ENCODE measurements around the gene DIP2C. TPM values are rescaled to one million over a fixed set of nuclear protein-coding genes. Genes with fewer than 3 reads are reported as not detected.
"Not testable (repeated sequence)": the region's sequence is repeated elsewhere in the genome, so short reads cannot be mapped to it uniquely, and the experiment has no call there.

The DIP2C gene
- total RNA-seq, 1 donor from 2014 or later: 1.6 TPM

DNA sequence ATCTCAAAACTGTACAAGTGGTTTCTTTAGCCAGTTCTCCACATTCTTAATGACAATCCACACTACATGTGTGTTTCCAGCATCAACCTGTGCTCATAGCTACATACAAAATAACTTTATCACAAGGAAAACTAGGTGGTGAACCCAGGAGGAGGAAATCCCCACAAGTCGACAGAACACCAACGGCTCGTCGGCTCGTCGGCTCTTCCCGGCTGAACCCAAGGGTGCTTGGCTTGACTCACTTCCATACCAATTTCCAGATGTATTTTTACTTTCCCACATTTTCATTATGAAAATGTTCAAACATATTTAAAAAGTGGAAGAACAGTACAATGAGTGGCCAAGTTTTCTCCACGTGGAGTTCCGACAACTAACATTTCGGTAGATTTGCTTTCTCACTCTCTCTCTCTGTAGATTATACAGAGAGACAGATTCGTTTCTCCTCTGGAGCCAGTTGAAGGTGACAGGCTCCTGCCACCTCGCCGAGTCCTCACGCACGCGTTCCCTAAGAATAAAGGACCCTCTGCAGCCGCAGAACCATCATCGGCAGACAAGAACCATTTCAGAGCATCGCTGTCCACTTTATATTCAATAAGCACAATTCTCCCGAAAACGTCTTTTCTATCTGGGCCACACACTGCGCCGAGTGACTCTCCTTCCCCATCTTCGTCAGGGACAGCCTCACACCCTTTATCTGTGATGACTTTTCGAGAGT lies 53.3 kb downstream of the DIP2C start:
- no peak overlapping the region for H3K4me3 Mint-ChIP-seq
- DNase-seq (ENCODE audit: low spot score): no peak
- intact Hi-C loops (cut with micrococcal nuclease): no loop called here
- peaks cover 13% of the 10 kb centered on the region for H3K27me3 Mint-ChIP-seq (ENCODE audit: insufficient read depth)
- H3K4me1 Mint-ChIP-seq (ENCODE audit: low read depth): no peaks in the 10 kb centered on the region
- H3K36me3 Mint-ChIP-seq (ENCODE audit: low read depth): no peaks in the 10 kb centered on the region
- no peak overlapping the region for H3K27ac Mint-ChIP-seq
- H3K9me3 Mint-ChIP-seq: no peaks in the 10 kb centered on the region

GRCh38 chr10:635088-635861 lies 54.2 kb downstream of the DIP2C start:
- Mint-ChIP-seq H3K27me3 (ENCODE audit: insufficient read depth) (peaks cover 15% of the 10 kb centered on the region), H3K27ac (no peak overlapping the region), H3K4me3 (no peak overlapping the region), H3K9me3 (no peaks in the 10 kb centered on the region), H3K4me1 (ENCODE audit: low read depth) (no peaks in the 10 kb centered on the region), H3K36me3 (ENCODE audit: low read depth) (no peaks in the 10 kb centered on the region)
- intact Hi-C loops (cut with micrococcal nuclease): no loop called here
- no peak for DNase-seq (ENCODE audit: low spot score)

DNA sequence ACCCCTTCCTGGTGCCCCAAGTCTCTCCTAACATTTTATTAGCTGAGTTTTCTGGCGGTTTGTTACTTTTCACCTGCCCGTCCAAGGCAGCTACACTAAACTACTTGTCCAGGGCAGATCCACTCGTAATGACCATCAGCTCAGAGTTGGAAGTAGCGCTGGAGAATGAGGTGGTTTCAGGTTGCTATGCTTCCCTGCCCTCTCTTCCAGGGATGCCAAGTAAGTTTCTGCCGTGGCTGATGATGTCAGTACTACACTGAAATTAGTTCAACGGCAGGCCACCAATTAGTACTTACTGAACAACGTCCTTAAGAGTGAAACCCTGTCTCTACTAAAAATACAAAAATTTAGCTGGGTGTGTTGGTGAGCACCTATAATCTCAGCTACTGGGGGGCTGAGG lies 55.2 kb downstream of the DIP2C start:
- no peak for DNase-seq (ENCODE audit: low spot score)
- no peaks in the 10 kb centered on the region for H3K4me1 Mint-ChIP-seq (ENCODE audit: low read depth)
- H3K27me3 Mint-ChIP-seq (ENCODE audit: insufficient read depth): peaks cover 15% of the 10 kb centered on the region
- no peaks in the 10 kb centered on the region for H3K9me3 Mint-ChIP-seq
- no peak overlapping the region for H3K4me3 Mint-ChIP-seq
- intact Hi-C loops (cut with micrococcal nuclease): no loop called here
- no peaks in the 10 kb centered on the region for H3K36me3 Mint-ChIP-seq (ENCODE audit: low read depth)
- H3K27ac Mint-ChIP-seq: no peak overlapping the region

DNA sequence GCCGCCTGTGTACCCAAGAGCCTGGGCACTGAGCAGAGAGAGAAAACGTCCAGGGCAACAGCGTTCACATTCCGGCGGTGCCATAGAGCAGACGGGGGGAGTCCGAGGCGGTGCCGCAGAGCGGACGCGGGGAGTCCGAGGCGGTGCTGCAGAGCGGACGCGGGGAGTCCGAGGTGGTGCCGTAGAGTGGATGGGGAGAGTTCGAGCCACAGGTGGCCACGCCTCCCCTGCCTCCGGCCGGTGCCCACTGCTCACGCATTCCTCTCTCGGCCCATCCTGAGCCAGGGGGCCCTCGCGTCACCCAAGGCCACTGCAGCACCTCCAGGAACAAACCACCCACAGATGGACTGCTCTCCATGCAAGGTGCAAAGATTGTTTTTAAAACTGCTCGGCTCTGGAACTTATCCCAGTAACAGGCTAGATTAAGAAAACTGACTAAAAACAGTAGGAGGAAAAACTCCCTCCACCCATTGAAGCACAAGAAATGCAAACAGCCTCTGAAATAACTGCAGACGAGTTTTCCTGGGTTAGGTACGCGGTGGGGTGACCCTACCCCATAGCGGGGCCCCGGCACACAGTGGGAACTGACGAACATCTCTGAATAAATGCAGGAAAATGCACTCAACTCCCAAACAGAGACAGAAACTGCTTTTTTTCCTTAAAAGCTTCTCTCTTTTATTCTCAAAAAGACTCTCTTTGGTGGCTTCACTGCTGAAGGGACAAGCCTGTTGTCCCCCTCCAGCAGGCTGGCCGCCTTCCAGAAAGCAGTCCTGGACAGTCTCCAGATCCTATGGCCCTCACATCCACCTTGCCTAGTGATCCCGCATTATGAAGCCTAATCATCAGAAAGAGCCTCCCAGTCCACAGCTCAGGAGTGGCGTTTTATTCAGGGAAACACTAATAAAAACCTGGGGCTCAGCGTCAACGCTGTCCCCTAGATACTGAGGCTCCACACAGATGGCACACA lies 55.9 kb downstream of the DIP2C start:
- no peak for DNase-seq (ENCODE audit: low spot score)
- Mint-ChIP-seq H3K4me1 (ENCODE audit: low read depth) (no peaks in the 10 kb centered on the region), H3K36me3 (ENCODE audit: low read depth) (no peaks in the 10 kb centered on the region), H3K4me3 (no peak overlapping the region), H3K9me3 (no peaks in the 10 kb centered on the region), H3K27ac (no peak overlapping the region), H3K27me3 (ENCODE audit: insufficient read depth) (peaks cover 16% of the 10 kb centered on the region)
- intact Hi-C loops (cut with micrococcal nuclease): no loop called here

DNA sequence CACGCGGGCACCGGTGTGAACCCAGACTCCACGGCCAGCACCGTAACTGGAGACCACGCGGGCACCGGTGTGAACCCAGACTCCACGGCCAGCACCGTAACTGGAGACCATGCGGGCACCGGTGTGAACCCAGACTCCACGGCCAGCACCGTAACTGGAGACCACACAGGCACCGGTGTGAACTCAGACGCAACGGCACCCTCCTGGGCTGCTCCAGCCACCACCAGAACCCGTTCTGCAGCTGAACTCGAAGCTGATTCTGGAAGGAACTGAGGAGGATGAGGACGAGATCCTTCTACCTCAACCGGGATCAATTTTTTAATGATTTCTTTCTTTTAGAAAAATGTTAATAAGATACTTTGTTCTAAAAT lies 56.7 kb downstream of the DIP2C start:
- DNase-seq (ENCODE audit: low spot score); H3K4me3 Mint-ChIP-seq; H3K4me1 Mint-ChIP-seq (ENCODE audit: low read depth); intact Hi-C loops (cut with micrococcal nuclease); H3K9me3 Mint-ChIP-seq; H3K36me3 Mint-ChIP-seq (ENCODE audit: low read depth); H3K27ac Mint-ChIP-seq: not testable (repeated sequence)
- peaks cover 14% of the 10 kb centered on the region for H3K27me3 Mint-ChIP-seq (ENCODE audit: insufficient read depth)

GRCh38 chr10:632155-632806 lies 57.2 kb downstream of the DIP2C start:
- H3K36me3 Mint-ChIP-seq (ENCODE audit: low read depth); H3K27ac Mint-ChIP-seq; H3K27me3 Mint-ChIP-seq (ENCODE audit: insufficient read depth); H3K9me3 Mint-ChIP-seq; intact Hi-C loops (cut with micrococcal nuclease); H3K4me1 Mint-ChIP-seq (ENCODE audit: low read depth); H3K4me3 Mint-ChIP-seq; DNase-seq (ENCODE audit: low spot score): not testable (repeated sequence)

DNA sequence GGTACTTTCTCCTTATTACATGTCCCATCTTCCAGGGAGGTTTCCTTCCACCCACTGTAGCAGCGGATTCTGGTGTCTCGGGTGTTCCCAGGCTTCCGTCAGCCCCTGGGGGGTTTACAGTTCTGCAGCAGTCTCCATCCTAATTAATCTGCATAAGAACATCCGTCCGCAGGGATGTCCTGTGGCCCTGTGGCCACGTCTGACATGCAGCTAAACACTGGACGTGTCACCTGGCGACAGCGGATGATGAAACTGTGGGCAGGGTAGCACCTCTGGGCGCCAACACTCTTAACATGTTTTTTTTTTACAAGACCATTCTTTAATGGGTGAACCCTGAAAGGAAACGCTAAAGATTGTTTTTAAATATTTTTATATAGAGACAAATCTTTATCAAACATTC lies 58.2 kb downstream of the DIP2C start:
- Mint-ChIP-seq H3K4me1 (ENCODE audit: low read depth) (no peaks in the 10 kb centered on the region), H3K27me3 (ENCODE audit: insufficient read depth) (peaks cover 5% of the 10 kb centered on the region), H3K27ac (no peak overlapping the region), H3K9me3 (no peaks in the 10 kb centered on the region), H3K4me3 (no peak overlapping the region), H3K36me3 (ENCODE audit: low read depth) (no peaks in the 10 kb centered on the region)
- DNase-seq (ENCODE audit: low spot score): no peak
- intact Hi-C loops (cut with micrococcal nuclease): no loop called here

- Mint-ChIP-seq H3K36me3 (ENCODE audit: low read depth) (no peaks in the 10 kb centered on the region), H3K27ac (no peak overlapping the region), H3K9me3 (no peaks in the 10 kb centered on the region), H3K4me1 (ENCODE audit: low read depth) (no peaks in the 10 kb centered on the region), H3K27me3 (ENCODE audit: insufficient read depth) (peaks cover 4% of the 10 kb centered on the region), H3K4me3 (no peak overlapping the region)
- intact Hi-C loops (cut with micrococcal nuclease): no loop called here
- no peak for DNase-seq (ENCODE audit: low spot score)
Observed at GRCh38 chr10:630581-631073, 58.8 kb downstream of the DIP2C start.

DNA sequence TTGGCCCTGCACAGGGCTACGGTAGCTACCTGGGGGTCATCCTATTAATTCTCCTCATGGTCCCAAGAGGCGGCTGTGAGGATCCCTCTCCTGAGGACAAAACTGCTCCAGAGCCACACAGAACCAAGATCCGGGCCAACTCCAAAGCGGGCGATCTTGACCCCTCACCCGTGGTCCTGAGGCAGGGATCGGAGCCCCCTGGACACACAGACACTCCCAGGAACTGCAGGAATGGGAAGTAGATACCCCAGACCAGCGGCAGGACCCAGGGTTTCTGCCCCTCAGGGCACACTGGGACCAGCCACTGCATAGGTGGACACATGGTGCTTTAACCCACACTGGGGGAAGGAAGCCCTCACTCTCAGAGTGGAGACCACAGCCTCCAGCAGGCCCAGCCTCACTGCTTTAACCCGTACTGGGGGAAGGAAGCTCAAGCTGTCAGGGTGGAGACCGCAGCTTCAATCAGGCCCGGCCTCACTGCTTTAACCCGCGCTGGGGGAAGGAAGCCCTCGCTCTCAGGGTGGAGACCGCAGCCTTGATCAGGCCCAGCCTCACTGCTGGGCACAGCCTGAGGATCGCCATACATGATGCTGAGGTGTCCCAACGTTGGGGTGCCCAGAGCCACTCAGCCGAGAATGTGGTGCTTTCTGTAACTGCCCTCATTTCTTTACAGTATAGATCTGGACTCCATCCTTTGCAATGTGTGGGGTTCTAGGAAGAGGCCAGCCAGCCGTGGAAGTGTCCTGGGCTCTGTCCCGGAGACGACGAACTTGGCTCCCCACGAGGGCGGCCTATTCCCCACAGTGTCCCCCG lies 60.1 kb downstream of the DIP2C start:
- Mint-ChIP-seq H3K27me3 (ENCODE audit: insufficient read depth) (peaks cover 4% of the 10 kb centered on the region), H3K4me3 (no peak overlapping the region), H3K4me1 (ENCODE audit: low read depth) (no peaks in the 10 kb centered on the region), H3K36me3 (ENCODE audit: low read depth) (no peaks in the 10 kb centered on the region), H3K9me3 (no peaks in the 10 kb centered on the region), H3K27ac (no peak overlapping the region)
- no peak for DNase-seq (ENCODE audit: low spot score)
- intact Hi-C loops (cut with micrococcal nuclease): no loop called here

- no peak for DNase-seq (ENCODE audit: low spot score)
- intact Hi-C loops (cut with micrococcal nuclease): no loop called here
- H3K27me3 Mint-ChIP-seq (ENCODE audit: insufficient read depth): peaks cover 6% of the 10 kb centered on the region
Observed at GRCh38 chr10:628386-629045, 61.0 kb downstream of the DIP2C start.

GRCh38 chr10:627032-627992 lies 62.2 kb downstream of the DIP2C start:
- Mint-ChIP-seq H3K36me3 (ENCODE audit: low read depth) (no peaks in the 10 kb centered on the region), H3K4me1 (ENCODE audit: low read depth) (no peaks in the 10 kb centered on the region), H3K9me3 (no peaks in the 10 kb centered on the region), H3K27ac (no peak overlapping the region), H3K4me3 (no peak overlapping the region), H3K27me3 (ENCODE audit: insufficient read depth) (peaks cover 6% of the 10 kb centered on the region)
- intact Hi-C loops (cut with micrococcal nuclease): no loop called here
- no peak for DNase-seq (ENCODE audit: low spot score)

More at GRCh38 chr10:628386-629045, 61.0 kb downstream of the DIP2C start:
- Mint-ChIP-seq H3K9me3 (no peaks in the 10 kb centered on the region), H3K27ac (no peak overlapping the region), H3K4me1 (ENCODE audit: low read depth) (no peaks in the 10 kb centered on the region), H3K4me3 (no peak overlapping the region), H3K36me3 (ENCODE audit: low read depth) (no peaks in the 10 kb centered on the region)
